H7 (cell line): Measurements from ENCODE around the gene GSG1L. TPM values are rescaled to one million over a fixed set of nuclear protein-coding genes. Genes with fewer than 3 reads are reported as not detected.
A peak's percentile ranks its signal among the peaks of the same experiment; 100 is the strongest.
"Not testable (repeated sequence)": the region's sequence is repeated elsewhere in the genome, so short reads cannot be mapped to it uniquely, and the experiment has no call there.

Experiments used
- DNase-seq: peaks from one replicate; pipeline ENCODE4 v3.0.0; 2012
- H3K27me3 ChIP-seq: 2 replicates; pipeline ENCODE4 v1.6.0; 2011; ENCODE audit warnings: mild to moderate bottlenecking, low read length; ENCODE audit not compliant: control insufficient read depth, insufficient read depth
- H3K36me3 ChIP-seq: replicated peaks from 2 replicates; pipeline ENCODE4 v1.5.1; 2011; ENCODE audit warnings: low read length; ENCODE audit not compliant: control insufficient read depth, insufficient read depth
- H3K4me3 ChIP-seq: 2 replicates; pipeline ENCODE4 v1.5.1; 2011; ENCODE audit warnings: low read depth, mild to moderate bottlenecking, control low read depth, low read length, moderate library complexity; ENCODE audit not compliant: insufficient read depth
- total RNA-seq: library from RNA; depleted of rRNA; stranded (reverse); fragments of >200 nt; shearing (Covaris generic); gene quantifications from 2 replicates; pipeline ENCODE4 v1.2.3, GENCODE V29; 2014

The GSG1L gene
- total RNA-seq, 1 experiment from 2014 or later = not detected

DNA sequence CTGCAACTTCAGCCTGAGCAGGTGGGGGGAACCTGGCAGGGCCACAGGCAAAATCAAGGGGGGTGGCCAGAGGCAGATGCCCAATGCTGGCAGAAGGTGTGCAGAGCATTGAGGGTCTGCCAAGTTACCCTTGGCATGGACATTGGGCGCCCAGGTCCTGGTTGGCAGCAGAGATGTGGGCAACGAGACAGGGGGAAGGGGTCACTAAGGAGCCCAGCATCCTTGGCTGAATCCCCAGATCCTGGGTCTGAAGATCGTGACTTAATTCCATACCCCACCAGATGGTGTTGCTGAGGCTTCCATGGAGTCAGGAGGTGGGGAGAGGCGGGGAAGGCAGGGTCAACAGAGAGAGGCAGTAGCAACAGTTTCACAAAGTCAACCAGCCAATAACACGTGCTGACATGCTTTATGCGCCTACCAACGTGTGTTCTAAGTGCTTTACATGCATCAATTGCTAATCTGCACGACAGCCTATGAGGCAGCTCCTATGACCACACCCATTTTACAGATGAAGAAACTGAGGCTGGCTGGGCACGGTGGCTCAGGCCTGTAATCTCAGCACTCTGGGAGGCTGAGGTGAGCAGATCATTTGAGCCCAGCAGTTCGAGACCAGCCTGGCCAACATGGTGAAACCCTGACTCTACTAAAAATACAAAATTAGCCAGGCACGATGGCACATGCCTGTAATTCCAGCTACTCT, 83.3 kb downstream of the GSG1L start:
- peak; percentile 33 for DNase-seq
- Histone ChIP-seq H3K36me3 (no peaks in the 10 kb centered on the region), H3K4me3 (no peak overlapping the region), H3K27me3 (no peaks in the 10 kb centered on the region)

DNA sequence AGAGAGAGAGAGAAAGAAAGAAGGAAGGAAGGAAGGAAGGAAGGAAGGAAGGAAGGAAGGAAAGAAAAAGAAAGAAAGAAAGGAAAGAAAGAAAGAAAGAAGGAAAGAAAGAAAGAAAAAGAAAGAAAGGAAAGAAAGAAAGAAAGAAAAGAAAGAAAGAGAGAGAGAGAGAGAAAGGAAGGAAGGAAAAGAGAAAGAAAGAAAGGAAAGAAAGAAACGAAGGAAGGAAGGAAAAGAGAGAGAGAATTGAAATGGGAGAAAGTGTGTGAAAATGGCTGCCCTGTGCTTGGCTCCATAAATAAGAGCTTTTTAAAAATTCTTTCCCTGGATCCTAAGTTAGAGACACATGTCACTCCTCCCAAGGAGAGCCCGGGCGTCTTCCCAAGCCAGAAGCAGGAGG, 83.8 kb downstream of the GSG1L start:
- H3K4me3 ChIP-seq, H3K36me3 ChIP-seq, H3K27me3 ChIP-seq, DNase-seq: not testable (repeated sequence)

DNA sequence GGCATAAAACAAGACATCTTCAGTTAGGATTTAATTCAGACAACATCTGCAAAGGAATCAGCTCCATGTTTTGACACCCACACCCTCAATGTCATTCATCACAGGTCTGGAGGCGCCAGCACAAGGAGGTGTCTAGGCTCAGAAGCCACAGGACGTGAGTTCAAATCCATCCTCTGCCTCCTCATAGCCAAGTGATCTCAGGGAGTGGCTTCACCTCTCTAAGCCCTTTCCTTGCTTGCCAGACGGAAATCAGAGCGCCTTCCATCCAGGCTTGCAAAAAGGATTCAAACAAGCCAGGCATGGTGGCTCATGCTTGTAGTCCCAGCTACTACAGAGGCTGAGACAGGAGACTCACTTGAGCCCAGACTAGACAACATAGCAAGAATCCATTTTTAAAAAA, 84.6 kb downstream of the GSG1L start:
- H3K4me3 ChIP-seq = no peak overlapping the region
- H3K27me3 ChIP-seq = no peaks in the 10 kb centered on the region
- DNase-seq = no peak
- H3K36me3 ChIP-seq = no peaks in the 10 kb centered on the region

DNA sequence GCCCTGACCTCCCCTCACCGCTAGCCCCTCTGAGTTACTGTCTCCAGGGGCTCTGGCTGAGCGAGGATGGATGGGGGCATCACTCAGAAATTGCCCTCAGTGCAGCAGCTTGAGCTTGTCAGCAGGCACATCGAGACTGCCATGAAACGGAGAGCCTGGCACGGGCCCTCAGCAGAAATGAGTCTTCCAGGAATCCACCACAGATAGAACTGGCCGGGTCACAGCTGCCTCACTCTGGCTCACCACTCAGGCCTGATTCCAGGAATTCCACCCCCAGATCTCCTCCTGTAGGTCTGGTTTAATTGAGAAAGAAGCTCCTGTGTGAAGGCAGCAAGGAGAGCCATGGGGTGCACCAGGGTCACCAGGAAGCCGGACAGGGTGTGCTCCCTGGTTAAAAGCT, 85.5 kb downstream of the GSG1L start:
- no peaks in the 10 kb centered on the region for H3K36me3 ChIP-seq
- no peak overlapping the region for H3K4me3 ChIP-seq
- no peak for DNase-seq
- H3K27me3 ChIP-seq = no peaks in the 10 kb centered on the region

DNA sequence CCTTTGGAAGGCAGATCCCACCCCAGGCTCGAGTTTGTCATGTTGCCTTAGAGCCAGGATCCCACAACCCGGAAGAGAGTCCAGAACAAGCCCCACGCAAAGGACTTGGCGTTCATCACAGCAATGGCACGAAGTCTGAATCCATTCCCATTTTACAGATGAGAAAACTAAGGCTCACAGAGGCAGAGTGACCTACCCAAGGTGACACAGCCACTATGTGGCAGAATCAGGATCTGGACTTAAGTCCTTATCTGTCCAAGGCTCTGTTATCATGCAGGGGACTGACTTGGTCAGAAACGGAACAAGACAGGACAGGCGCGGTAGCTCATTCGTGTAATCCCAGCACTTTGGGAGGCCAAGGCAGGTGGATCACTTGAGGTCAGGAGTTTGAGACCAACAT, 86.5 kb downstream of the GSG1L start:
- H3K36me3 ChIP-seq = no peaks in the 10 kb centered on the region
- H3K27me3 ChIP-seq = no peaks in the 10 kb centered on the region
- no peak overlapping the region for H3K4me3 ChIP-seq
- no peak for DNase-seq

DNA sequence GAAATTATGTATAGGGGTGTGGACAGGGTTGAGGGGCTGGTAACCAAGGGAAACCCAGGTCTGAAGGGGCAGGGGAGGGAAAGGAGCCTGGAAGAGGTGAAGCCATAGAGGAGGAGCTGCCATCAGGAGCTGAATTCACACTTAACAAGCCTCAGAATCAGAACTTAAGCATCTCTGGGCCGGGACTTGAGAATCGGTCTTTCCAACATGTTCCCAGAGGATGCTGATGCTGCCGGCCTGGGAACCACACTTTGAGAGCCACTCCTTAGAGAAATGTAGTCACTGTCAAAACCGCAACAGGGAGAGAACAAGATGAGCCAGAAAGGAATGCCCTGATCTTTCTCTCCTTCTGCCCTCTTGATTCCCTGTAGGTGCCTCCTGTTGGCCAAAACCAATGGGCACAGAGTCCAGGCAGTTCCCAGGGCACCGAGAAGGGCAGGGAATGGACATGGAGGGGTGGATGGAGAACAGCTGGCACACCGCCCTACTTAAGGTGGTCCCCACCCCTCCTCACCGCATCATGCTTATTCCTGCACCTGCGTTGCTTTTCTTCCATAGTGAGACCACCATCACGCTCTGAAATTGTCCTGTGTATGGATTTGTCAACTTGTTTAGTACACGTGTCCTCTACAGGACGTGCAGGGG, 88.5 kb downstream of the GSG1L start:
- no peaks in the 10 kb centered on the region for H3K27me3 ChIP-seq
- no peaks in the 10 kb centered on the region for H3K36me3 ChIP-seq
- DNase-seq = no peak
- H3K4me3 ChIP-seq = no peak overlapping the region

DNA sequence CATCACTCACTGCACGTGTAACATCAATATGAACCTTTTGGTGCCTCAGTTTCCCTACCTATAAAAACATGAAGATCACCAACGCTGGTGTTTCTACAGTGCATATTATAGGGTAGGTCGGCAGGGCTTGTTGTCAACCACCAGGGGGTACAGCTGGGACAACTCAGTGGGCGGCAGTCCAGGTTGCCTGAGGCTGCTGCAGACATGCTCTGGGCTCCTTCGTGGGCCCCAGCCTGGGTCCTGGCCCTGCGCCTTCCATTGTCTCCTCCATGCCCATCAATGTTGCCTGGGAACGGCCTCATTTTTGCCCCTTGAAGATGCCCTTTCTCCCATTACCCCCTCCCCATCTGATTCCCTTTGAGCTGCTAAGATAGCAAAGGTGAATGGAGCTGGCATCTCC, 89.8 kb downstream of the GSG1L start:
- DNase-seq = peak; percentile 33
- no peaks in the 10 kb centered on the region for H3K36me3 ChIP-seq
- no peaks in the 10 kb centered on the region for H3K27me3 ChIP-seq
- H3K4me3 ChIP-seq = no peak overlapping the region

DNA sequence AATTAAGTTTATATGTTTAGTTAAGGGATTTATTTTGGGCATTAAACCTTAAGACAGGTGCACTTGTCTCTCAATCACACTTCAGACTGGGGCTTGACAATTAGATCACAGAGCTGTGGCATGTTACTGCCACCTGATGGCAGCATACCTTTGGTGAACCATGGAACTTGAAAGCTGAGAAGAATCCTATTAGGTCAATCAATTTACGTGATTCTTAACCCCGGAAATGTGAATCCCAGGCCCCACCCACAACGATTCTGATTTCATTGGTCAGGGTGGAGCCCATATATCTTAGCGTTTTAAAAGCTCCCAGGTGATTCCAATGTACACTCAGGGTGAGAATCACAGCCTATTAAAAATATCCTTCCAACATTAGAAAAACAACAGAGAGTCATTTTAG, 91.0 kb downstream of the GSG1L start:
- peak; percentile 81 for DNase-seq
- H3K27me3 ChIP-seq = no peaks in the 10 kb centered on the region
- no peak overlapping the region for H3K4me3 ChIP-seq

DNA sequence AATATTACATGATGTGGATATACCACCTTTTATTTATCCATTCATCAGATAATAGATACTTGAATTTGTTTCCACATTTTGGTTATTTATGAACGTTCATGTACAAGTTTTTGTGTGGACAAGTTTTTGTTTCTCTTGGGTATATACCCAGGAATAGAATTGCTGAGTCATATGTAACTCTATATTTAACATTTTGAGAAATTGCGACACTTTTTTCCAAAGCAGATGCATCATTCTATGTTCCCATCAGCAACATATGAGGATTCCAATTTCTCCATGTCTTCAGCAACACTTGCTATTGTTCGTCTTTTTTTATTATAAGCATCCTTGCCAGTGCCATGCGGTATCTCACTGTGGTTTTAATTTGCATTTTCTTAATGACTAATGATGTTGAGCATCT, 93.9 kb downstream of the GSG1L start:
- DNase-seq = no peak
- no peaks in the 10 kb centered on the region for H3K36me3 ChIP-seq
- H3K27me3 ChIP-seq = no peaks in the 10 kb centered on the region
- H3K4me3 ChIP-seq = no peak overlapping the region

More for the DNA sequence above, 91.0 kb downstream of the GSG1L start:
- no peaks in the 10 kb centered on the region for H3K36me3 ChIP-seq

DNA sequence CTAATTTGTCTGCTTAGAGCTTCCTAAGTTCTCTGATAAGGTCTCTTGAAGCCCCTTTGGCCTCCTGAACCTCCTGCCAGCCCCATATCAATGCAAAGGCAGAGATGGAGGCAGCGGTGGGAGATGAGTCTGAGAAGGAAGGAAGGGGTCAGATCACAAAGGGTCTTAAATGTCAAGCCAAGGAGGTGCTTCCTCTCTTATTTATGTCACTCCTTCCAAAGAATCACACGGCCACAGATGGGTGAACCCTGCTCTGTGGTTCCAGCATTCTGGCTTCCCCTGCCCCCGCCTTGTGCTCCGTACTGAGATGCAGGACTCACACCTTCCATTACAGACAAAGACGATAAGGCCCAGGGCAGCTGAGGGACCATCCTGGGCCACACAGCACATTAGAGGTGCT, 96.3 kb downstream of the GSG1L start:
- Histone ChIP-seq H3K27me3 (no peaks in the 10 kb centered on the region), H3K36me3 (no peaks in the 10 kb centered on the region), H3K4me3 (no peak overlapping the region)
- DNase-seq = no peak

DNA sequence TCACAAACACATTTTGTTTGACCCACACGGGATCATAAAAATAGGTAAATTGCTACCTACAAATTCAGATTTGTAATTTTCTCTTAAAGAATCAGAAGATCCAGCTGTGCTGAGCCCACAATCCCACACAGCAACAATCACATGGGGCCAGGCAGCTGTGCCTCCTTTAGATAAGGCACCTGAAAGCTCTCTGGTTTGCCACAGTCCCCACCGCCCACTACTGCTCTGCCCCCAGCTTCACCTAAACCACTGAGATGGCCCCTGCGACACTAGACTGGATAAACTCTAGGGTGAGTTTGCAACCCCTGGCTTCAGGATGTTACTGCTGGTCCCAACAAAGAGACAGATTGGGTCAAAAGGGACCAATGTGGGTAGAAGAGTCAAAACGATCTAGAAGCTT, 96.8 kb downstream of the GSG1L start:
- Histone ChIP-seq H3K27me3 (no peaks in the 10 kb centered on the region), H3K4me3 (no peak overlapping the region), H3K36me3 (no peaks in the 10 kb centered on the region)
- no peak for DNase-seq

DNA sequence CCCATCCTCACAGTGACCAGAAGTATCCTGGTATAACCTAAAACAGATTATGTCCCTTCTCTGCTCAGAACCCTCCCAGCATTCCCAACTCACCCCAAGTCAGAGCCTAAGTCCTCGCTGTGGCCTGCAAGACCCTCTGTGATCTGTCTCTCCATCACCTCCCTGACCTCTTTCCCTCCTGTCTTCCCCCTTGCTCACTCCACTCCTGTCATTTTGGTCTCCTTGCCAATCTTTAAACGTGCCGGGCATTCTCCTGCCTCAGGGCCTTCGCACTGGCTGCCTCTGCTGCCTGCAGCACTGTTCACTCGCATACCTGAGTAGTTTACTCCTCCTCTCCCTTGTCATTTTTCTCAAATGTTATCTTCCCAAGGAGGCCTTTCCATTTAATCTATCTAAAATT, 97.7 kb downstream of the GSG1L start:
- Histone ChIP-seq H3K4me3 (no peak overlapping the region), H3K36me3 (no peaks in the 10 kb centered on the region), H3K27me3 (no peaks in the 10 kb centered on the region)
- no peak for DNase-seq

DNA sequence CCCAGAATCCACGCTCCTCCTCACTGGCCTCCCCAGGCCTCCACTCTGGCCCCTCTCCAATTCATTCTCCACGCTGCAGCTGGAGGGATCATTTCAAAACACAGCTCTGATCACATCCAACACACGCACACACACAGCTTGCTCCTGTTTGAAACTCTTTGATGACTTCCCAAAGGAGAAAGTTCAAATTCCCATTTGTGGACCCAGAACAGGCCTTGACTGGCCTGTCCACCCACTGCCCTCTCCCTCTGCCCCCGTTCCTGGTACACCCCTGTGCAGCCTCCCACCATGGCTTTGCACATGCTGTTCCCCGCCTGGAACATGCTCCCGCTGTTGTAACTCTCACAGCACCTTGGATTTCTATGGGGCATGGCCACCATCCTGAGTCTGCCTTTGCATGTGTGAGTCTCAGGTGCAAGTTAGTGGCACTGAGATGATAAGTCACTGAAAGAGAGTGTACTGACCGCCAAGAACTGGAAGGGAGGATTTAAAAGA, 100.0 kb downstream of the GSG1L start:
- Histone ChIP-seq H3K27me3 (no peaks in the 10 kb centered on the region), H3K4me3 (no peak overlapping the region), H3K36me3 (no peaks in the 10 kb centered on the region)
- DNase-seq = no peak

DNA sequence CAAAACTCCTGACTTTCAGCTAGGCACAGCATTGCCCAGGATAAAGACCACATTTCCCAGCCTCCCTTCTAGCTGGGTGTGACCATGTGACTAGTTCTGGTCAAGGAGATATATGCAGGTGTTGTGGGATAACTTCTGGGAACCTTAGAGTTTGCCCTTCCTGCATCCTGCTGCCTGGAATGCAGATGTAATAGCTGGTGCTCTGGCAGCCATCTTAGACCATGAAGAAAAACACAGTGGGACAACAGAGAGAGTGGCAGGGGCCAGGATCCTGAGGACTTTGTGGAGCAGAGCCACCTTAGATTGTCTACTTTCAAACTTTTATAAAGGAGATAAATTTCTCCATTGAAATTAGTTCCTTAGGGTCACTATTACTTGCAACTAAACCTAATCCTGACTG, 101.3 kb downstream of the GSG1L start:
- Histone ChIP-seq H3K4me3 (no peak overlapping the region), H3K36me3 (no peaks in the 10 kb centered on the region)
- no peak for DNase-seq

DNA sequence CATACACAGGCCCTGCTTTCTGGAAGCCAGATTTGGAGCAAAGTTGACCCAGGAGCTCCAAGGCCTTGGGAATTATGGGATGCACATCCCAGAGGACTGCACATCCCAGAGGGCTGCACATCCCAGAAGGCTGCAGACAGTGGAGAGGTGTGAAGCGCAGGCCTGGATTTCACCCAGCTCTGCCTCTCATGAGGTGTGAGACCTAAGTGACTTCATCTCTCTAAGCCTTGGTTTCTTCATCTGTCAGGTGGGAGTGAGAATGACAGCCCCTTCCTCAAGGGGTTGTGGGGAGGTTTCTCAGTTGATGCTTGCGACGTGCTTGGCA, 102.3 kb downstream of the GSG1L start:
- no peak for DNase-seq
- Histone ChIP-seq H3K4me3 (no peak overlapping the region), H3K27me3 (no peaks in the 10 kb centered on the region), H3K36me3 (no peaks in the 10 kb centered on the region)

More for the DNA sequence above, 101.3 kb downstream of the GSG1L start:
- no peaks in the 10 kb centered on the region for H3K27me3 ChIP-seq
